IMR-90 (cell line): Measurements from ENCODE around the gene FAM174B. TPM values are rescaled to one million over a fixed set of nuclear protein-coding genes. Genes with fewer than 3 reads are reported as not detected.

Experiments
- ATAC-seq: fragments of 200-7000 bp; cut with Tn5 transposase; 2 replicates; pipeline ENCODE4 v1.9.1; 2020; ENCODE audit warnings: low read depth, mild to moderate bottlenecking, moderate library complexity
- BruUV-seq: library from RNA; stranded (reverse); fragments of 400-500 nt; replicated peaks from 2 replicates; lab custom pipeline; 2021; lab: Mats Ljungman, UMichigan
- CTCF ChIA-PET: fragments of 300-600 bp; formaldehyde crosslinking; extraction: SDS; loops from one replicate; lab custom pipeline; 2021; ENCODE audit warnings: antibody characterized with exemption; lab: Yijun Ruan, JAX
- POLR2A ChIA-PET: fragments of 300-600 bp; sonication (Branson Sonifier 250); formaldehyde crosslinking; loops from one replicate; lab custom pipeline; 2022; ENCODE audit warnings: antibody characterized with exemption; ENCODE audit not compliant: unreplicated experiment; lab: Charles Lee
- DNase-seq: peaks from one replicate; pipeline ENCODE4 v3.0.0; 2013
- H2AFZ ChIP-seq: replicated peaks from 2 replicates; pipeline ENCODE3; 2013; ENCODE audit warnings: low read length, mild to moderate bottlenecking; ENCODE audit not compliant: poor library complexity
- H2AK5ac ChIP-seq: 2 replicates; pipeline ENCODE4 v1.6.1; 2013; ENCODE audit warnings: low read depth, low read length, inconsistent platforms
- H2AK9ac ChIP-seq: replicated peaks from 2 replicates; pipeline ENCODE3; 2013; ENCODE audit warnings: mild to moderate bottlenecking, low read depth, low read length, moderate library complexity; ENCODE audit not compliant: poor library complexity
- H2BK120ac ChIP-seq: 2 replicates; pipeline ENCODE4 v1.6.1; 2013; ENCODE audit warnings: low read depth, low read length, inconsistent platforms
- H2BK15ac ChIP-seq: 3 replicates; pipeline ENCODE4 v1.6.1; 2013; ENCODE audit warnings: low read depth, low read length, inconsistent platforms
- H2BK20ac ChIP-seq: 2 replicates; pipeline ENCODE4 v1.6.1; 2013; ENCODE audit warnings: low read depth, mild to moderate bottlenecking, inconsistent platforms, low read length, moderate library complexity
- H2BK5ac ChIP-seq: 2 replicates; pipeline ENCODE4 v1.6.1; 2013; ENCODE audit warnings: mild to moderate bottlenecking, low read depth, low read length, inconsistent platforms; ENCODE audit not compliant: poor library complexity, severe bottlenecking
- H3K14ac ChIP-seq: replicated peaks from 2 replicates; pipeline ENCODE4 v1.6.1; 2013; ENCODE audit warnings: low read depth, low read length, inconsistent platforms
- H3K18ac ChIP-seq: 2 replicates; pipeline ENCODE4 v1.6.1; 2013; ENCODE audit warnings: low read depth, low read length, control low read depth
- H3K23ac ChIP-seq: 2 replicates; pipeline ENCODE4 v1.6.1; 2013; ENCODE audit warnings: low read depth, low read length, inconsistent platforms
- H3K27ac ChIP-seq: 2 replicates; pipeline ENCODE4 v1.5.1; 2013; ENCODE audit warnings: mild to moderate bottlenecking, control low read depth, low read length; ENCODE audit not compliant: insufficient read depth
- H3K27me3 ChIP-seq: 2 replicates; pipeline ENCODE4 v1.6.1; 2013; ENCODE audit warnings: low read length; ENCODE audit not compliant: control insufficient read depth, insufficient read depth
- H3K36me3 ChIP-seq: 2 replicates; pipeline ENCODE4 v1.6.1; 2013; ENCODE audit warnings: low read length, mixed read lengths; ENCODE audit not compliant: control insufficient read depth, insufficient read depth
- H3K4ac ChIP-seq: 2 replicates; pipeline ENCODE4 v1.6.1; 2013; ENCODE audit warnings: low read depth, low read length, inconsistent platforms
- H3K4me1 ChIP-seq: 2 replicates; pipeline ENCODE4 v1.6.1; 2013; ENCODE audit warnings: low read length, mixed read lengths; ENCODE audit not compliant: control insufficient read depth, insufficient read depth
- H3K4me2 ChIP-seq: 2 replicates; pipeline ENCODE4 v1.6.1; 2013; ENCODE audit warnings: low read depth, mild to moderate bottlenecking, control low read depth, low read length, moderate library complexity
- H3K4me3 ChIP-seq: 2 replicates; pipeline ENCODE4 v1.5.1; 2013; ENCODE audit warnings: low read depth, mild to moderate bottlenecking, control low read depth, low read length, moderate library complexity; ENCODE audit not compliant: insufficient read depth
- H3K56ac ChIP-seq: 2 replicates; pipeline ENCODE4 v1.6.1; 2013; ENCODE audit warnings: low read length, inconsistent platforms; ENCODE audit not compliant: insufficient read depth; ENCODE audit errors: extremely low read depth
- H3K79me1 ChIP-seq, 2 experiments: 2 replicates each; pipeline ENCODE4 v1.6.1; 2013; ENCODE audit warnings: low read length in 2 of 2, inconsistent platforms in 1 of 2, low read depth in 1 of 2
- H3K9ac ChIP-seq: 2 replicates; pipeline ENCODE4 v1.6.1; 2013; ENCODE audit warnings: low read depth, low read length, control low read depth
- H3K9me1 ChIP-seq: 2 replicates; pipeline ENCODE4 v1.6.1; 2013; ENCODE audit warnings: low read length, inconsistent platforms; ENCODE audit not compliant: insufficient read depth
- H3K9me3 ChIP-seq: 2 replicates; pipeline ENCODE4 v1.6.1; 2013; ENCODE audit warnings: low read length; ENCODE audit not compliant: control insufficient read depth, insufficient read depth
- H4K20me1 ChIP-seq: 2 replicates; pipeline ENCODE4 v1.6.1; 2013; ENCODE audit warnings: low read length, inconsistent platforms; ENCODE audit not compliant: insufficient read depth
- H4K5ac ChIP-seq: 2 replicates; pipeline ENCODE4 v1.6.1; 2013; ENCODE audit warnings: mild to moderate bottlenecking, low read depth, low read length, control low read depth
- H4K8ac ChIP-seq, 2 experiments: 2 replicates each; pipeline ENCODE4 v1.6.1; 2013; ENCODE audit warnings: low read depth in 2 of 2, low read length in 2 of 2, control low read depth in 1 of 2, inconsistent platforms in 1 of 2
- H4K91ac ChIP-seq: 2 replicates; pipeline ENCODE4 v1.6.1; 2013; ENCODE audit warnings: low read depth, low read length, inconsistent platforms; ENCODE audit not compliant: insufficient read depth
- BHLHE40 ChIP-seq: fragments of 150-350 bp; IDR thresholded peaks from 2 replicates; pipeline ENCODE4 v1.6.1; 2016; ENCODE audit warnings: mild to moderate bottlenecking, low read depth, low read length
- CEBPB ChIP-seq: IDR thresholded peaks from 2 replicates; pipeline ENCODE4 v1.6.1; 2012; ENCODE audit warnings: low read depth, low read length, improper control_type of control experiment
- CHD1 ChIP-seq: IDR thresholded peaks from 2 replicates; pipeline ENCODE4 v1.6.1; 2012; ENCODE audit warnings: low read depth, low read length, improper control_type of control experiment
- CTCF ChIP-seq: conservative IDR thresholded peaks from 2 replicates; pipeline ENCODE4 v1.5.1; 2012; ENCODE audit warnings: mild to moderate bottlenecking, low read depth, low read length, improper control_type of control experiment
- ELK1 ChIP-seq: fragments of 150-350 bp; IDR thresholded peaks from 2 replicates; pipeline ENCODE4 v1.6.1; 2016; ENCODE audit warnings: low read depth, mild to moderate bottlenecking, low read length, moderate library complexity, borderline replicate concordance
- FOS ChIP-seq: fragments of 150-350 bp; IDR thresholded peaks from 2 replicates; pipeline ENCODE4 v1.6.1; 2016; ENCODE audit warnings: low read depth, low read length
- MAFK ChIP-seq: IDR thresholded peaks from 2 replicates; pipeline ENCODE4 v1.6.1; 2012; ENCODE audit warnings: low read depth, low read length, improper control_type of control experiment
- MAZ ChIP-seq: IDR thresholded peaks from 2 replicates; pipeline ENCODE4 v1.6.1; 2012; ENCODE audit warnings: low read depth, mild to moderate bottlenecking, low read length, improper control_type of control experiment, moderate library complexity, borderline replicate concordance
- MXI1 ChIP-seq: IDR thresholded peaks from 2 replicates; pipeline ENCODE4 v1.6.1; 2012; ENCODE audit warnings: low read depth, mild to moderate bottlenecking, low read length, moderate library complexity, borderline replicate concordance
- NFE2L2 ChIP-seq: fragments of 150-350 bp; IDR thresholded peaks from 2 replicates; pipeline ENCODE4 v1.6.1; 2016; ENCODE audit warnings: low read depth, mild to moderate bottlenecking, low read length
- POLR2A ChIP-seq: IDR thresholded peaks from 2 replicates; pipeline ENCODE4 v1.6.1; 2012; ENCODE audit warnings: mild to moderate bottlenecking, low read depth, low read length
- RAD21 ChIP-seq: IDR thresholded peaks from 2 replicates; pipeline ENCODE4 v1.6.1; 2012; ENCODE audit warnings: low read length, improper control_type of control experiment
- RCOR1 ChIP-seq: IDR thresholded peaks from 2 replicates; pipeline ENCODE4 v1.6.1; 2012; ENCODE audit warnings: mild to moderate bottlenecking, low read length, improper control_type of control experiment; ENCODE audit not compliant: insufficient replicate concordance
- RFX5 ChIP-seq: IDR thresholded peaks from 2 replicates; pipeline ENCODE4 v1.8.0; 2012; ENCODE audit warnings: low read depth, mild to moderate bottlenecking, low read length, moderate library complexity
- SMC3 ChIP-seq: fragments of 150-350 bp; IDR thresholded peaks from 2 replicates; pipeline ENCODE4 v1.6.1; 2016; ENCODE audit warnings: low read depth, mild to moderate bottlenecking, antibody characterized with exemption, low read length, moderate library complexity
- USF2 ChIP-seq: fragments of 150-350 bp; IDR thresholded peaks from 2 replicates; pipeline ENCODE4 v1.6.1; 2017; ENCODE audit warnings: mild to moderate bottlenecking, antibody characterized with exemption, low read length, low read depth
- WGBS, 2 experiments: methylation state at CpG; one replicate each; pipeline versions ENCODE4 v1.1.5 to v1.1.7; 2013; ENCODE audit warnings: missing lambda C conversion rate in 2 of 2; ENCODE audit not compliant: insufficient read length in 1 of 2; ENCODE audit errors: extremely low coverage in 2 of 2; 5-methylcytosine and 5-hydroxymethylcytosine counted together
- dilution Hi-C: fragments of 300-500 bp; cut with HindIII; formaldehyde crosslinking; loops from one replicate; pipeline ENCODE4 v1.14.3; 2018; ENCODE audit warnings: low sequenced_read_pairs; ENCODE audit not compliant: unreplicated experiment
- in situ Hi-C: fragments of 300-500 bp; cut with MboI; formaldehyde crosslinking; loops from 3 replicates; pipeline ENCODE4 v1.14.3; 2019; ENCODE audit warnings: low sequenced_read_pairs, inconsistent platforms, mixed read lengths
- intact Hi-C: fragments of 100-400 bp; cut with micrococcal nuclease; formaldehyde crosslinking; loops from 2 replicates; pipeline ENCODE4 v1.10.0; 2022
- polyA plus RNA-seq, 3 experiments: library from polyadenylated mRNA; depleted of rRNA; stranded (reverse); fragments of >200 nt; gene quantifications; 2 replicates each; pipeline ENCODE4 v1.2.3, GENCODE V29; 2012; ENCODE audit warnings: low replicate concordance in 1 of 3
- total RNA-seq: library from RNA; depleted of rRNA; stranded (reverse); fragments of >200 nt; gene quantifications from 2 replicates; pipeline ENCODE4 v1.2.3, GENCODE V29; 2012

Gene FAM174B
- total and polyA plus RNA-seq, 2 of the 4 experiments (the other 2 are of a cell fraction) = 0.18 to 0.56 TPM

GRCh38 chr15:92624401-92624991, 31.1 kb downstream of the FAM174B start:
- H2AFZ ChIP-seq = no peak overlapping the region
- no peak overlapping the region for H3K27ac ChIP-seq
- no peak overlapping the region for H4K8ac ChIP-seq
- ChIA-PET POLR2A (no interaction called here), CTCF (no interaction called here)
- no peaks in the 10 kb centered on the region for H3K79me1 ChIP-seq
- no peak overlapping the region for H2AK5ac ChIP-seq
- no peaks in the 10 kb centered on the region for H3K9me1 ChIP-seq
- H3K4me1 ChIP-seq = peaks cover 4% of the 10 kb centered on the region; the same call in 1 of the 2 replicates
- H2BK5ac ChIP-seq = no peak overlapping the region
- no peaks in the 10 kb centered on the region for H3K9me3 ChIP-seq
- 50% methylated on average over 2 of the region's 15 CpGs; no CpG with 5 or more reads in 1 of the 2 experiments for WGBS, 2 experiments
- no peak overlapping the region for H3K9ac ChIP-seq
- dilution Hi-C loops = no loop called here
- no peak for ATAC-seq
- H3K56ac ChIP-seq = no peak overlapping the region
- H4K91ac ChIP-seq = no peak overlapping the region
- H3K4me2 ChIP-seq = no peak overlapping the region
- BruUV-seq = no TSS peak
- no peaks in the 10 kb centered on the region for H3K36me3 ChIP-seq
- no peak overlapping the region; the same call in 1 of the 2 replicates for H3K18ac ChIP-seq
- H2BK120ac ChIP-seq = no peak overlapping the region
- H2BK15ac ChIP-seq = no peak overlapping the region
- in situ Hi-C loops = no loop called here
- DNase-seq = no peak
- H3K27me3 ChIP-seq = no peaks in the 10 kb centered on the region
- TF ChIP-seq CEBPB = no peak
- no peak for TF ChIP-seq BHLHE40
- no peak for TF ChIP-seq POLR2A
- TF ChIP-seq CTCF = no peak
- no peak for TF ChIP-seq CHD1
- no peak for TF ChIP-seq SMC3
- TF ChIP-seq ELK1 = no peak
- TF ChIP-seq NFE2L2 = no peak
- no peak for TF ChIP-seq FOS
- TF ChIP-seq MAZ = no peak
- no peak for TF ChIP-seq USF2
- no peak for TF ChIP-seq RCOR1
- no peak for TF ChIP-seq MXI1
- no peak for TF ChIP-seq MAFK
- TF ChIP-seq RAD21 = no peak
- no peak for TF ChIP-seq RFX5
- no peak overlapping the region for H3K4ac ChIP-seq
- no peak overlapping the region for H3K23ac ChIP-seq
- H4K5ac ChIP-seq = no peak overlapping the region
- no peak overlapping the region for H3K4me3 ChIP-seq
- H2BK20ac ChIP-seq = no peak overlapping the region
- intact Hi-C loops = no loop called here
- no peaks in the 10 kb centered on the region for H4K20me1 ChIP-seq
- H3K14ac ChIP-seq = no peak overlapping the region
- no peak overlapping the region for H2AK9ac ChIP-seq
